GM12874 (cell line): Measurements from ENCODE around the gene SLC19A2.

ENCODE experiments used
- TF ChIP-seq, protein P1 (sequence below): IDR thresholded peaks from 2 replicates; pipeline ENCODE4 v1.5.1; 2011; ENCODE audit warnings: low read depth, mild to moderate bottlenecking, control low read depth, low read length, moderate library complexity; ENCODE audit not compliant: insufficient read depth

The SLC19A2 gene

GRCh38 chr1:169514566-169515270, 29.0 kb upstream of the SLC19A2 start:
- TF ChIP-seq, protein P1, sequence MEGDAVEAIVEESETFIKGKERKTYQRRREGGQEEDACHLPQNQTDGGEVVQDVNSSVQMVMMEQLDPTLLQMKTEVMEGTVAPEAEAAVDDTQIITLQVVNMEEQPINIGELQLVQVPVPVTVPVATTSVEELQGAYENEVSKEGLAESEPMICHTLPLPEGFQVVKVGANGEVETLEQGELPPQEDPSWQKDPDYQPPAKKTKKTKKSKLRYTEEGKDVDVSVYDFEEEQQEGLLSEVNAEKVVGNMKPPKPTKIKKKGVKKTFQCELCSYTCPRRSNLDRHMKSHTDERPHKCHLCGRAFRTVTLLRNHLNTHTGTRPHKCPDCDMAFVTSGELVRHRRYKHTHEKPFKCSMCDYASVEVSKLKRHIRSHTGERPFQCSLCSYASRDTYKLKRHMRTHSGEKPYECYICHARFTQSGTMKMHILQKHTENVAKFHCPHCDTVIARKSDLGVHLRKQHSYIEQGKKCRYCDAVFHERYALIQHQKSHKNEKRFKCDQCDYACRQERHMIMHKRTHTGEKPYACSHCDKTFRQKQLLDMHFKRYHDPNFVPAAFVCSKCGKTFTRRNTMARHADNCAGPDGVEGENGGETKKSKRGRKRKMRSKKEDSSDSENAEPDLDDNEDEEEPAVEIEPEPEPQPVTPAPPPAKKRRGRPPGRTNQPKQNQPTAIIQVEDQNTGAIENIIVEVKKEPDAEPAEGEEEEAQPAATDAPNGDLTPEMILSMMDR: no peak

DNA sequence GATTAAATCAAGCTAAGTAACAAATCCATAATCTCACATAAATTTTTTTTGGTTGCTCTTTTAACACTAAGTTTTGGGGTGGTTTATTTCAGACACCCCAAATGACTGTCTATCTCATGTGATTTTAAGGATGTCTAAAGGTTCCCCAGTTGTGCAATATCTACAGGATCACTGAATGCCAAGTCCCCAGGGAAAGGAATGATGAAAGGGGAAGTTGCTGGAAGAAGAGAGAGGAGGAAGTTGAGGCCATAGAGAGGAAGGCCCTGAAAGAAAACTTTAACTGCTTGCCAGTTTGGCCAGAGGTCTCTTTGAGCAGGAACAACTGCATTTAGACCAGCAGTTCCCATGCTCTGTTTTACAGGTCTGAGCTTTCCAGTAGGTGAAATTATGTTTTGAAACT, 27.5 kb upstream of the SLC19A2 start:
- TF ChIP-seq, protein P1: no peak

- TF ChIP-seq, protein P1: no peak
Measured at GRCh38 chr1:169511316-169512005, 25.7 kb upstream of the SLC19A2 start.

GRCh38 chr1:169510060-169510459, 24.3 kb upstream of the SLC19A2 start:
- TF ChIP-seq, protein P1: no peak

GRCh38 chr1:169509354-169509753, 23.6 kb upstream of the SLC19A2 start:
- TF ChIP-seq, protein P1: no peak

DNA sequence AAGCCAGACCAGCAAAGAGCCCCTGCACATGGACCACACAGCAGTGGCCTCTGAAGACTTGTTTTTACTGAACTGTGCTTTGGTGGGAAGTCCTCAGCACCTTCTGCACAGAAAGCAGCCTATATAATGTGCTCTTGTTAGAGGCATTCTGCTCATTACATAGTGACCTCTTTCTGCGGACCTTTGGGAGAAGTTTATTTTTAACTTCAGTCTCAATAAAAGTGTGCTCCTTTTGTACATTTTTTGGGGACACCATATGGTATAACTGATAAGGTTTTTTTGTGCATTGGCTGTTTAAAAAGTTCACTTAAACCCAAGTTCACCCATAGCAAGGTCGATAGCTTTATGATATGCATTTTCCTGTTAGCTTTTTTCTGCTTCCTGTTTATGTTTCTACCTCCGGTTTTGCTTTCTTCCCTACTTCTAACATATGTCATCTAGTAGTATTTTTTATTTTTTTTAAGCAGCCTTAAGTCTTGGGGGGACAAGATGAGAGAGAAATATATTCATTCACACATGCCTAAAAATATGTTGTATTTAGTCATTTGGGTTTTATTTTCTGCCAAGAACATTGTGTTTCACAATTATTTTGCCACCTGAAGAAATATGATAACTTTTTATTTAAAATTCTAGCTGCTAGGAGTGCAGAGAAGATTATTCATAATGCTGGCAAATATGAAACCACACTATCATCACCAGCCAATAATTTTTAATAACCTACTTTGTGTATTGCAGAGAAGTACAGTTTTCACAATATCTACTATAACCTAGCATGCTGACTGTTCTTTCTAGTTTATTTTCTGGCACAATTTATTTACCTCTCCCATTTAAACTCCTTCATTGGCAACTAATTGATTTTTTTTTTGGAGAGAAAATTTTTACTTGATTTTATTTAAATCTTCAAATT, 22.9 kb upstream of the SLC19A2 start:
- TF ChIP-seq, protein P1: no peak

GRCh38 chr1:169507413-169507812, 21.7 kb upstream of the SLC19A2 start:
- TF ChIP-seq, protein P1: no peak
